ENCODE data around the gene RBM39.

The RBM39 gene

GRCh38 chr20:35660122-35660937, 81.7 kb downstream of the RBM39 start:
- no peak overlapping the region for H3K4me3 ChIP-seq (ENCODE audit: control insufficient read depth, low read depth, low read length)
- no peak for DNase-seq (ENCODE audit: low read depth)
- TF ChIP-seq CTCF (IDR thresholded peaks at IDR 0.05; ENCODE audit: control insufficient read depth, insufficient read depth, low read depth, low read length, missing control alignments), result no peak

- DNase-seq (ENCODE audit: low read depth), result no peak
- H3K4me3 ChIP-seq (ENCODE audit: control insufficient read depth, low read depth, low read length), result no peak overlapping the region
- TF ChIP-seq CTCF (IDR thresholded peaks at IDR 0.05; ENCODE audit: control insufficient read depth, insufficient read depth, low read depth, low read length, missing control alignments), result no peak
Measured at GRCh38 chr20:35657271-35657670, 84.8 kb downstream of the RBM39 start.

- H3K4me3 ChIP-seq (ENCODE audit: control insufficient read depth, low read depth, low read length), result no peak overlapping the region
- no peak for DNase-seq (ENCODE audit: low read depth)
- no peak for TF ChIP-seq CTCF (IDR thresholded peaks at IDR 0.05; ENCODE audit: control insufficient read depth, insufficient read depth, low read depth, low read length, missing control alignments)
Measured at GRCh38 chr20:35654415-35654814, 87.6 kb downstream of the RBM39 start.

DNA sequence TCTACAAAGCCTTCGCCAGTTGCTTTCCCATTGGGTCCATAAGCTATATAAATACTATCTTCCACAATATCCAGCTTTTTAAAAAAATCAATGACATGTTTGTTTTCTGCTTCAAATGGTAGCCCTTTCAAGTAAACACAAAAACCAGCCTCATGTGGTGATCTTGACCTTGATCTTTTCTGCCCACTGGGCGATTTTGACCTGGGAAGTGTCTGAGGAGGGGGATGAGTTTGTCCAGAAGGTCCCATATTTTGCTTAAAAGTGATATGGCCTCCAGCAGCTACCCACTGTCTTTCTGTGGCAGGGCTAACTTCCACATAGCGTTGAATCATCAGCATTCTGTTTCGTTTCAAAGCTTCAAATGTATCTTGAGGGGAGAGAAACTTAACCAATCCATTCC, 88.2 kb downstream of the RBM39 start:
- H3K4me3 ChIP-seq (ENCODE audit: control insufficient read depth, low read depth, low read length), result no peak overlapping the region
- DNase-seq (ENCODE audit: low read depth), result no peak
- TF ChIP-seq CTCF (IDR thresholded peaks at IDR 0.05; ENCODE audit: control insufficient read depth, insufficient read depth, low read depth, low read length, missing control alignments), result no peak

All from AG09309 (cell line).